GM12865 (cell line): ENCODE data around the gene AADACL4.

Experiments used
- DNase-seq: peaks from one replicate; pipeline ENCODE4 v3.0.0; 2010; ENCODE audit warnings: low read depth
- H3K4me3 ChIP-seq: 2 replicates; pipeline ENCODE4 v1.5.1; 2011; ENCODE audit warnings: mild to moderate bottlenecking, low read depth, low read length, control low read depth
- TF ChIP-seq, protein P1 (sequence below): IDR thresholded peaks from 2 replicates; pipeline ENCODE4 v1.5.1; 2011; ENCODE audit warnings: low read length, control low read depth, low read depth, inconsistent platforms; ENCODE audit not compliant: insufficient read depth; ENCODE audit errors: missing control alignments

Gene AADACL4

GRCh38 chr1:12714710-12715475, 71.0 kb downstream of the AADACL4 start:
- DNase-seq = no peak
- H3K4me3 ChIP-seq = no peak overlapping the region
- TF ChIP-seq, protein P1, sequence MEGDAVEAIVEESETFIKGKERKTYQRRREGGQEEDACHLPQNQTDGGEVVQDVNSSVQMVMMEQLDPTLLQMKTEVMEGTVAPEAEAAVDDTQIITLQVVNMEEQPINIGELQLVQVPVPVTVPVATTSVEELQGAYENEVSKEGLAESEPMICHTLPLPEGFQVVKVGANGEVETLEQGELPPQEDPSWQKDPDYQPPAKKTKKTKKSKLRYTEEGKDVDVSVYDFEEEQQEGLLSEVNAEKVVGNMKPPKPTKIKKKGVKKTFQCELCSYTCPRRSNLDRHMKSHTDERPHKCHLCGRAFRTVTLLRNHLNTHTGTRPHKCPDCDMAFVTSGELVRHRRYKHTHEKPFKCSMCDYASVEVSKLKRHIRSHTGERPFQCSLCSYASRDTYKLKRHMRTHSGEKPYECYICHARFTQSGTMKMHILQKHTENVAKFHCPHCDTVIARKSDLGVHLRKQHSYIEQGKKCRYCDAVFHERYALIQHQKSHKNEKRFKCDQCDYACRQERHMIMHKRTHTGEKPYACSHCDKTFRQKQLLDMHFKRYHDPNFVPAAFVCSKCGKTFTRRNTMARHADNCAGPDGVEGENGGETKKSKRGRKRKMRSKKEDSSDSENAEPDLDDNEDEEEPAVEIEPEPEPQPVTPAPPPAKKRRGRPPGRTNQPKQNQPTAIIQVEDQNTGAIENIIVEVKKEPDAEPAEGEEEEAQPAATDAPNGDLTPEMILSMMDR = no peak

- H3K4me3 ChIP-seq = no peak within 1 kb of the TSS
- DNase-seq = no peak
- TF ChIP-seq, protein P1 = no peak
These were observed 72.1 kb downstream of the AADACL4 start, which contains the start of gene AADACL3 for GRCh38 chr1:12715896-12716437. AADACL3 (plus strand) TSS chr1:12716110; CDS start chr1:12716177, 67 bp downstream.
